Aorta (tissue), 5 donors: ENCODE measurements around the gene SPRR3. TPM values are rescaled to one million over a fixed set of nuclear protein-coding genes. Genes with fewer than 3 reads are reported as not detected.

Experiments used
- ATAC-seq: fragments of 200-7000 bp; cut with Tn5 transposase; one replicate; pipeline ENCODE4 v1.9.1; 2022; ENCODE audit warnings: moderate library complexity; ENCODE audit not compliant: low FRiP score
- DNase-seq, 2 donors: peaks; one replicate each; pipeline ENCODE4 v3.0.0-alpha.2; 2020
- H3K27ac ChIP-seq, 2 donors: one replicate each; pipeline ENCODE4 v1.5.1; 2013; ENCODE audit warnings: low read length in 2 of 2, mild to moderate bottlenecking in 2 of 2, moderate library complexity in 2 of 2, control low read depth in 1 of 2, inconsistent platforms in 1 of 2, low read depth in 1 of 2
- H3K27me3 ChIP-seq, 2 donors: one replicate each; pipeline ENCODE4 v1.6.1; 2013; ENCODE audit warnings: control low read depth in 1 of 2, low read length in 1 of 2, mild to moderate bottlenecking in 1 of 2, moderate library complexity in 1 of 2; ENCODE audit not compliant: insufficient read depth in 2 of 2, control insufficient read depth in 1 of 2
- H3K36me3 ChIP-seq, 2 donors: one replicate each; pipeline ENCODE4 v1.6.1; 2013; ENCODE audit warnings: control low read depth in 1 of 2, low read length in 1 of 2, mild to moderate bottlenecking in 1 of 2; ENCODE audit not compliant: insufficient read depth in 2 of 2, control insufficient read depth in 1 of 2
- H3K4me1 ChIP-seq, 2 donors: one replicate each; pipeline ENCODE4 v1.6.1; 2013; ENCODE audit warnings: low read length in 2 of 2, control low read depth in 1 of 2, mild to moderate bottlenecking in 1 of 2, moderate library complexity in 1 of 2; ENCODE audit not compliant: insufficient read depth in 2 of 2, control insufficient read depth in 1 of 2
- H3K4me3 ChIP-seq, 2 donors: one replicate each; pipeline ENCODE4 v1.5.1; 2013; ENCODE audit warnings: low read length in 2 of 2, control low read depth in 1 of 2, mild to moderate bottlenecking in 1 of 2
- H3K9me3 ChIP-seq: one replicate; pipeline ENCODE4 v1.6.1; 2013; ENCODE audit warnings: mild to moderate bottlenecking, low read length; ENCODE audit not compliant: control insufficient read depth
- WGBS, 2 donors: extraction: QIAGEN DNeasy Blood & Tissue Kit; methylation state at CpG; one replicate each; pipeline ENCODE4 v1.1.7; 2013; 5-methylcytosine and 5-hydroxymethylcytosine counted together
- intact Hi-C, 2 donors: fragments of 100-400 bp; cut with DNase I; formaldehyde crosslinking; loops; one replicate each; pipeline versions ENCODE4 v1.14.2 to v1.15.0; 2022
- long read RNA-seq, 2 donors: library from polyadenylated mRNA; unstranded; transcript quantifications; one replicate each; pipeline ENCODE4 v2.0.0, GENCODE V29; 2020 to 2021
- polyA plus RNA-seq, 2 donors: library from polyadenylated mRNA; stranded (reverse); fragments of 200-250 nt; gene quantifications; one replicate each; pipeline ENCODE4 v1.2.3, GENCODE V29; 2013
- total RNA-seq, 2 donors: library from RNA; stranded (reverse); fragmentation: NEBNext Ultra II Directional; extraction: Animal tissue kit (Norgen Biotek cat#: 25700); gene quantifications; one replicate each; pipeline ENCODE4 v1.2.1, GENCODE V29; 2021
- donor health status: healthy with polysubstance abuse.
- donor health status: Bipolar disorder and iron deficiency.
- donor health status: DM: no; HTN: no; CAD: no.
- donor health status: DM: no; HTN: no; CAD: no.
- donor health status: DM: yes; HTN: yes; CAD: no.

SPRR3 gene, protein sequence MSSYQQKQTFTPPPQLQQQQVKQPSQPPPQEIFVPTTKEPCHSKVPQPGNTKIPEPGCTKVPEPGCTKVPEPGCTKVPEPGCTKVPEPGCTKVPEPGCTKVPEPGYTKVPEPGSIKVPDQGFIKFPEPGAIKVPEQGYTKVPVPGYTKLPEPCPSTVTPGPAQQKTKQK
- under 1 TPM in 1 of 2 donors, not detected in 1; 0.75 TPM for total RNA-seq
- 10 to 100 TPM in 1 of 2 donors, 1 to 10 TPM in 1; 8.2 to 14.9 TPM for polyA plus RNA-seq
- long read RNA-seq, donor 1 = 0 reads
- long read RNA-seq, donor 2 = 0 reads

DNA sequence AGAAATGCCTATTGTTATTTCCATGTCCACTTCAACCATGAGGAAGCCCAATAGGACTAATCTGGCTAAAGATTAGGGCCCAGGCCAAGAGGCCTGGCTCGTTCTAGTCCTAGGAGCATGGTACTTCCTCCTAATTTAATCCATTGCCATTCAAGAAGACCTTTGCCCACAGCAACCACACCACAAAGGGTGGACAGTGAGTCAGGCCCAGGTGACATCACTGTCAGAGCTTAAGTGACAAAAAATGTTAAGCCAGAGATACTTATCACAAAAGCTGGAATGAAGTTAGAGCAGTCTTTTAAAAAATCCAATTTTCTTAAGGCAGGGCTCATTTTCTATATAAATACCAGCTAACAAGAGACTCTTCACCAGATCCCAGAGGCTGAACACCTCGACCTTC is at the start of gene SPRR3:
TSS of gene SPRR3 (plus strand) at position 368 of the 400 bp plus-strand sequence. CDS start 1,272 bp downstream, outside the sequence.
- no peak within 1 kb of the TSS for H3K4me3 ChIP-seq
- WGBS, 2 donors = 55 to 56% methylated on average over 2 of the region's 2 CpGs
- H3K27ac ChIP-seq = no peak within 1 kb of the TSS
- H3K36me3 ChIP-seq = no peaks in the 10 kb centered on the region
- H3K9me3 ChIP-seq = peaks cover 2% of the 10 kb centered on the region
- H3K4me1 ChIP-seq = no peaks in the 10 kb centered on the region
- no peak for DNase-seq
- ATAC-seq = no peak
- intact Hi-C loops = no loop called here
- no peaks in the 10 kb centered on the region for H3K27me3 ChIP-seq

DNA sequence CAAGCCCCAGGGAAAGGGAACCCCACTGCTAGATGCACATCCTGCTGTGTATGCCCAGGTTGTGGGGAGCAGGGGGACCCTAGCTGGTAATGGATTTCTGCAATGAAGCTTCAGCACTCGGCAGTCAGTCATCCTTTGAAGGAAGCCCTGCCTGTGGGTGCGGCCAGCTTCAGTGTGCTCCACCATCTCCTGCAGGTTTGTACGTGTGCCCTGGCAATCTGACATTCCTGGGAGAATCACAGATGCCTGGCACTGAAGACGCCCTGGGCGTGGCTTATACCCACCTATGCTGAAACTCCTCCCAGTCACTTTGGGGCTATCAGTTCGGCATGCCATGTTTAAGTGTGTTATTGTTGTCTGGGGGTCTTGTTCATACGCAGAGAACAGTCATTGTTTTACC is 47.8 kb upstream of the SPRR3 start:
- WGBS, 2 donors = 73 to 74% methylated on average over 7 of the region's 7 CpGs

DNA sequence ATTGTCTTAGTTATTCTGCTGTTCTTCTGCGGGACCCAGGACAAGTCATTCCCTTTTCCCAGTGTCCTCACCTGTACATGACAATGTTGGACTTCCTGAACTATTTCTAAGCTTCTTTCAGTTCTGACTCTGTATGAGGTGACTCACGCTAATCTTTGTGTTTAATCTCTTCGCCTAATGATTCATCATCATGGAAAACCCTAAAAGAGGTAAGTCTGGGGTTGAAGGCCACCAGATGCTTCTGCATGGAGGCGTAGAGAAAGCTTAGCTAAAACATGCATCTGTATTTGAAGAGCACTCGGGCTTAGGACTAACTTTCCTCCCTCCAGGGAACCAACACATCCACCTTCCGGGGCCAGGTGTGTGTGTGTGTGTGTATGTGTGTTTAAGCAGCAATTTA is 47.1 kb upstream of the SPRR3 start:
- Histone ChIP-seq H3K4me1 (no peaks in the 10 kb centered on the region), H3K4me3 (no peak overlapping the region), H3K36me3 (no peaks in the 10 kb centered on the region), H3K9me3 (peaks cover 2% of the 10 kb centered on the region), H3K27ac (no peak overlapping the region), H3K27me3 (no peaks in the 10 kb centered on the region)
- intact Hi-C loops = no loop called here
- ATAC-seq (no peak), DNase-seq (no peak)
- 76 to 79% methylated on average over 6 of the region's 6 CpGs for WGBS, 2 donors

More for the DNA sequence above, 47.8 kb upstream of the SPRR3 start:
- no peak overlapping the region for H3K27ac ChIP-seq
- DNase-seq (no peak), ATAC-seq (no peak)
- no peaks in the 10 kb centered on the region for H3K36me3 ChIP-seq
- intact Hi-C loops = no loop called here
- H3K4me3 ChIP-seq = no peak overlapping the region
- H3K27me3 ChIP-seq = no peaks in the 10 kb centered on the region
- H3K4me1 ChIP-seq = no peaks in the 10 kb centered on the region
- peaks cover 2% of the 10 kb centered on the region for H3K9me3 ChIP-seq

DNA sequence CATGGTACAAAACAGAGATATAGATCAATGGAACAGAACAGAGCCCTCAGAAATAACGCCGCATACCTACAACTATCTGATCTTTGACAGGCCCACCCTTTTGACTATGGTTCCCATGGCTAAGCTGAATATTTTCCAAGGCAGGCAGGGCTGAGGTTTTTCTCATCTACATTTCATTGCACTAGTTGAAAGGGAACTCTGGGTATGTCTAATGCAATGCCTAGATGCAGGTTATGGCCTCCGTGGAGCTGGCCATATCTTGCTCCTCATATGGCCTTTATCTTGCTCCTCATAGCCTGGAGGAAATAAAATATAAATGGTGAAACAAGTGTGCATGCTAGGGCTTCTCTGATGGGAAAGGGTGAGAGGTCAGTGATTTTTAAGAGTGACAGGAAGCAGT is 44.0 kb upstream of the SPRR3 start:
- H3K27me3 ChIP-seq = no peaks in the 10 kb centered on the region
- no peak overlapping the region for H3K4me3 ChIP-seq
- no peaks in the 10 kb centered on the region for H3K4me1 ChIP-seq
- intact Hi-C loops = no loop called here
- H3K27ac ChIP-seq = no peak overlapping the region
- no peak for DNase-seq
- ATAC-seq = no peak
- H3K9me3 ChIP-seq = peaks cover 2% of the 10 kb centered on the region
- H3K36me3 ChIP-seq = no peaks in the 10 kb centered on the region
- WGBS, 2 donors = 78 to 87% methylated on average over 3 of the region's 3 CpGs

DNA sequence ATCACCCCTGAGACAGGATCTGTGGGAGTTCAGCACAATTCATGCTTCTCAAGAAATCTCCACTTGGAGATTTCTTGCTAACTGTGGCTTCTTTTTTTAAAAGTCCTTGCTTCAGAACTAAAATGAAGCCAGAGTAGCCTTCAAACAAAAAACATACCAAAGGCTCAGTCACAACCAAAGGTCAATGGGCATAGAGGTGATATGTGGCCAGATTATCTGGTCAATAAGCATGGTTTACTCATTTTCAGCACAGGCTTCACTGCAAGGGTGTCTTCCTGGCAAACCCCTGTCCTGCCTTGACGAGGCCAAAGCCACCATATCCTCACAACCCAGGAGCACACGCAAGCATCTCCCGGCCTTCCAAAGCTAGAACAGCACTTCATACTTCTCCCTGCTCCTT is 42.3 kb upstream of the SPRR3 start:
- WGBS, 2 donors = 76 to 84% methylated on average over 3 of the region's 3 CpGs
- intact Hi-C loops = no loop called here

DNA sequence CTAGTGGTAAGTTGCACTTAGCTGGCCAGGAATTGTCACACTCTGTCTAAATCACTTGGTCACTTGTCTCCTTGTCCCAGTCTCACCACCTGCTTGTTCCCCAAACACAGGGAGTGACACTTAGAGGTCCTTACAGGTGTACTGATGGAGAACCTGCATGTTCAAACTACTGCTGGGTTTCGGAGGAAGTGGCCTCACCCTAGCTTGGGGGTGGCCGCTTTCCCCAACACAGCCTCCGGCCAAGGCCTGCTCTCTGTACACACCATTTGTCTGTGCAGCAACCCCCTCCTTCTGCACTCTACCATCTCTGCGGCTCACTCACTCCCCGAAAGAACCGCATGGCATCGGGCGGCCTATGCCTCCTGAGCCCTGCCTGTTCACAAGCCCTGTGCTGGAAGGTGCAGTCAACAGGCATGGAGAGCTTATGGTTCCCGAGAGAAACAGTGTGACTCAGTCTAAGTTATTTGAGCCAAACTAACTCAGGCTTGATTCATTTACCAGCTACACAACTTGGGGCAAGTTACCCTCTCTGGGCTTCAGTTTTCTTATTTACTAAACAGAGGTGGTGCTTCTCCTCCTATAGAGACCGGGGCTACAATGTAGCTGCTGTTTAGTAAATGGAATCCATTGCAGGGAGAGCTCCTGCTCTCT is 41.6 kb upstream of the SPRR3 start:
- Histone ChIP-seq H3K27ac (no peak overlapping the region), H3K4me3 (no peak overlapping the region), H3K27me3 (no peaks in the 10 kb centered on the region), H3K9me3 (peaks cover 2% of the 10 kb centered on the region), H3K4me1 (no peaks in the 10 kb centered on the region), H3K36me3 (no peaks in the 10 kb centered on the region)
- DNase-seq (no peak), ATAC-seq (no peak)
- 89 to 91% methylated on average over 10 of the region's 10 CpGs for WGBS, 2 donors
- intact Hi-C loops = no loop called here

More for the DNA sequence above, 42.3 kb upstream of the SPRR3 start:
- H3K9me3 ChIP-seq = peaks cover 2% of the 10 kb centered on the region
- no peak overlapping the region for H3K27ac ChIP-seq
- ATAC-seq = no peak
- H3K36me3 ChIP-seq = no peaks in the 10 kb centered on the region
- no peak overlapping the region for H3K4me3 ChIP-seq
- no peaks in the 10 kb centered on the region for H3K27me3 ChIP-seq
- DNase-seq = no peak
- no peaks in the 10 kb centered on the region for H3K4me1 ChIP-seq

DNA sequence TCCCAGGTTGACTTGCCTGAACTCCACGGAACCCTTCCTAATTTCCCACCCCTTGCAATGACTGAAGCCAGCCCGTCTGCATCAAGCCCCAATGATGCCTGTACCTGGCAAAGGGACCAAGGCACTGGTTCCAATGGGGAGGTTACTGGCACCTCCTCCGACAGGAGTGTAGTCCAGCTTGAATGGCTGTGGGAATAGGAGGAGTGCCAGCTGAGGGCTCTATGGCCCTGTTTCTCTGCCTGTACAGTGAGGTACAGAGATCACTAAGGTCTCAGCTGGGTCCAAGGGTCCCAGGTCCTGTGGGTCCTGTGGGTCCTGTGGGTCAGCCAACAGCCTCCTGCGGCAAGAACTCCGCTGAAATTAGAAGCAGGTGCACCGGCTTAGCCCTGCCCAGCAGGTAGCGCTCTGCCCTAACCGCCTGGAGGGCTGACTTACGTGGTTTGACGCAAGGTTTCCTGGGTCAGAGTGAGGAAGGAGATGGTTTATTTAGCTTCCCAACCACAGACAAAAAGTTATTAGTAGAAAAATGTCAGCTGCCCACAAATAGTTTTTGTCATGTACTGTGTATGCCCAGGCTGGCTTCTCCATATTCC is 41.0 kb upstream of the SPRR3 start:
- Histone ChIP-seq H3K27me3 (no peaks in the 10 kb centered on the region), H3K36me3 (no peaks in the 10 kb centered on the region), H3K4me1 (no peaks in the 10 kb centered on the region), H3K27ac (no peak overlapping the region), H3K9me3 (peaks cover 2% of the 10 kb centered on the region), H3K4me3 (no peak overlapping the region)
- WGBS, 2 donors = 65% methylated on average over 10 of the region's 10 CpGs
- intact Hi-C loops = no loop called here
- DNase-seq (no peak), ATAC-seq (no peak)

DNA sequence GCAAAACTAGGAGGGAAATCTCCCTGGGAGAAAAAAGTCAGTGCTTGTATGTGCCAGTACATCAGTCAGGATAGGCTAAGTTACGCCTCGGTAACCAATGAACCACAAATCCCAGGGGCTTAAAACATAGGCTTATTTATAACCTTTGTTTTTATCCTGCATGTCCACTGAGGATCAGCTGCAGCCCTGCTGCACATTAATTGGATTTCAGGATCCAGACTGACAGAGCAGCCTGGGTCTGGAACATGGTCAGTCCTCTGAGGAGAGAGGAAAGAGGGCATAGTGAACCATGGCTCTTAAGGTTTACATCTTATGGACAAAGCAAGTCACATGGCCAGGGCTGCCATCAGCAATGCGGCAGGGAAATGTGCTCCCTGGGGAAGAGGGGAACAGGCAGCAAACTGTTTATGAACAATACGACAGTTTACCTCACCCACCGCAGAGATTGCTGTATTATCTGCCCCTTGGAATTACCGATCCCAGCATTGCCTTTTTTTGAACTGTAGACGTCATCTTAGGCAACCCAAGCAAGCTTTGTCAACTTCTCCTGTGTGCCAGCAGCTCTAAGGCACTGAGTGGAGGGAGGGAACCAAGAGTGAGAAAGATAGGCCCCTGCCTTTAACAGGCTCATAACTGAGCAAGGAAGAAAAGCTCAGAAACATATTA is 40.2 kb upstream of the SPRR3 start:
- Histone ChIP-seq H3K9me3 (peaks cover 2% of the 10 kb centered on the region), H3K27ac (no peak overlapping the region), H3K36me3 (no peaks in the 10 kb centered on the region), H3K4me3 (no peak overlapping the region), H3K4me1 (no peaks in the 10 kb centered on the region), H3K27me3 (no peaks in the 10 kb centered on the region)
- WGBS, 2 donors = 64 to 67% methylated on average over 7 of the region's 7 CpGs
- DNase-seq (no peak), ATAC-seq (no peak)
- intact Hi-C loops = no loop called here
